Measurements from ENCODE around the gene GRIP2. TPM values are rescaled to one million over a fixed set of nuclear protein-coding genes. Genes with fewer than 3 reads are reported as not detected.

The GRIP2 gene
- total and polyA plus RNA-seq, 2 of the 4 experiments (the other 2 are of a cell fraction): 0.05 TPM; not detected in 1

DNA sequence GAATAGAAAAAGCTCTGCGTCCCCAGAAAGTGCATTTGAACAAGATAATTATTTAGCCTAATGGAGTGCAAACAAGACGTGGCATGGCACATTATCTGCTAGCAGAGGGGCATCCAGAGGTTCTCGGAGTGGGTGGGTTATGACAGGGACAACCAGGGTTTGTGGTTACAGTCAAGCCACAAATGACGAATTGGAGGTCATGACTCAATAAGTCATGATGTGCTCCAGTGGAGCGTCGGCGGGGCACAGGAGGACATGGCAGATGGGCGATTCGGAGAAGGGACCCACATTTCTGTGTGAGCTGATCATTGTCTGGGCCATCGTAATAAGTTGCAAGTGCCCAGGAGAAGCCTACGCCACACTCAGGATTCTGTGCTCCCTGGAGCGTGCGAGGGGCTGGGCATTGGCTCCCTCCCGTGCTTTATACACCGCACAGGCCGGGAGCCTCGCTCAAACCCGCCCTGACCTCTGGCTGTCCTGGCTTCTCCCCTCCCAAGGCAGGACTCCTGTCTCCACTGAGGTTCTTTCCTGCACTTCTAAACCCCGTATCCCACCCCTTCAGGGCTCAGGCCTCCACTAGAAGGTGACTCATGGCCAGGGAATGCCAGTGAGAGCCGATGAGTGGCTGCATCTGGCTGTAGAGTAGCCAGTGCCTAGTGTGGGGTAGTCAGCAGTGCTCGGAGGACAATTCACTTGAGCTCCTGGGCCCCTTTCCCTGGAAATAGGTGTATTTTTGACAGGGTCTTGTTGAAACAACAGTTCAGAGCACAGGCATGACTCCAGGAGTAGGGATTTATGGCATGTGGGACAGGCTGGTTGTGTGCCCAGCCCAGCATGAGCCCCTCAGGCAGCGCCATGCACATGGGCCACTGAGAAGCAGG lies 67.4 kb downstream of the GRIP2 start:
- peaks cover 0 to 15% of the 10 kb centered on the region in 2 experiments; a peak in 1 of 4 replicates for H3K79me1 ChIP-seq (ENCODE audit: low read depth in 1 of 2, low read length in 2 of 2)
- H3K23ac ChIP-seq (ENCODE audit: low read depth, low read length): peak overlapping the region; percentile 53; the same call in 1 of the 2 replicates
- H2AFZ ChIP-seq (replicated peaks; ENCODE audit: low read length, poor library complexity): peak overlapping the region; percentile 80
- peak overlapping the region; percentile 79 for H2AK5ac ChIP-seq (ENCODE audit: low read depth, low read length)
- peak overlapping the region; percentile 76 for H2BK20ac ChIP-seq (ENCODE audit: low read depth, low read length)
- intact Hi-C loops (cut with micrococcal nuclease): no loop called here
- no peak overlapping the region for H3K4me3 ChIP-seq (ENCODE audit: insufficient read depth, low read depth, low read length)
- CTCF ChIA-PET: interaction anchor here (1.3 kb wide), 1 partner anchor 269 kb away, joined by 4 read pairs; no protein-coding TSS in a partner anchor
- no peaks in the 10 kb centered on the region for H4K20me1 ChIP-seq (ENCODE audit: insufficient read depth, low read length)
- H3K14ac ChIP-seq (replicated peaks; ENCODE audit: low read depth, low read length): peak overlapping the region; percentile 69
- H2BK120ac ChIP-seq (ENCODE audit: low read depth, low read length): peak overlapping the region; percentile 87
- no peaks in the 10 kb centered on the region for H3K9me3 ChIP-seq (ENCODE audit: control insufficient read depth, insufficient read depth, low read length)
- peak overlapping the region; percentile 95 for H2BK5ac ChIP-seq (ENCODE audit: low read depth, low read length, poor library complexity, severe bottlenecking)
- peaks cover 25% of the 10 kb centered on the region for H3K9me1 ChIP-seq (ENCODE audit: insufficient read depth, low read length)
- DNase-seq: peak; percentile 92
- H4K8ac ChIP-seq (ENCODE audit: low read depth in 2 of 2, low read length in 2 of 2): peak overlapping the region; percentile 13 to 71; a peak in 3 of 4 replicates
- H3K56ac ChIP-seq (ENCODE audit: extremely low read depth, insufficient read depth, low read length): peak overlapping the region; percentile 30; the same call in 1 of the 2 replicates
- H3K4me1 ChIP-seq (ENCODE audit: control insufficient read depth, insufficient read depth, low read length): peaks cover 15% of the 10 kb centered on the region
- peak overlapping the region; percentile 56 for H3K27ac ChIP-seq (ENCODE audit: insufficient read depth, low read length)
- peak overlapping the region; percentile 43 for H3K18ac ChIP-seq (ENCODE audit: low read depth, low read length)
- peak overlapping the region; percentile 81 for H4K91ac ChIP-seq (ENCODE audit: insufficient read depth, low read depth, low read length)
- H2BK15ac ChIP-seq (ENCODE audit: low read depth, low read length): peak overlapping the region; percentile 10; the same call in 1 of the 3 replicates
- in situ Hi-C loops (cut with MboI; ENCODE audit: low sequenced_read_pairs): no loop called here
- H3K4ac ChIP-seq (ENCODE audit: low read depth, low read length): peak overlapping the region; percentile 89
- H3K36me3 ChIP-seq (ENCODE audit: control insufficient read depth, insufficient read depth, low read length): peaks cover 60% of the 10 kb centered on the region
- H3K9ac ChIP-seq (ENCODE audit: low read depth, low read length): peak overlapping the region; percentile 24; the same call in 1 of the 2 replicates
- H4K5ac ChIP-seq (ENCODE audit: low read depth, low read length): peak overlapping the region; percentile 23; the same call in 1 of the 2 replicates
- H2AK9ac ChIP-seq (replicated peaks; ENCODE audit: low read depth, low read length, poor library complexity): peak overlapping the region; percentile 91
- peak; percentile 99 for ATAC-seq (ENCODE audit: low read depth)
- no TSS peak for BruUV-seq (replicated peaks)
- no peaks in the 10 kb centered on the region for H3K27me3 ChIP-seq (ENCODE audit: control insufficient read depth, insufficient read depth, low read length)
- peak overlapping the region; percentile 12; the same call in 1 of the 2 replicates for H3K4me2 ChIP-seq (ENCODE audit: low read depth, low read length)
- dilution Hi-C loops (cut with HindIII; ENCODE audit: low sequenced_read_pairs, unreplicated experiment): no loop called here
- WGBS, 2 experiments (ENCODE audit: extremely low coverage in 2 of 2, insufficient read length in 1 of 2): 71% methylated on average over 14 of the region's 22 CpGs; no CpG with 5 or more reads in 1 of the 2 experiments
- POLR2A ChIA-PET (ENCODE audit: unreplicated experiment): interaction anchor here (0.5 kb wide), 1 partner anchor 479 kb away, joined by 4 read pairs; no protein-coding TSS in a partner anchor
- TF ChIP-seq MAFK (IDR thresholded peaks at IDR 0.05; ENCODE audit: low read depth, low read length) (0 out of 2 replicates have a peak, but pooled peaks have one; percentile 9), RCOR1 (IDR thresholded peaks at IDR 0.05; ENCODE audit: insufficient replicate concordance, low read length) (no peak), NFE2L2 (IDR thresholded peaks at IDR 0.05; ENCODE audit: low read depth, low read length) (no peak), FOS (IDR thresholded peaks at IDR 0.05; ENCODE audit: low read depth, low read length) (peak; percentile 78), SMC3 (IDR thresholded peaks at IDR 0.05; ENCODE audit: low read depth, low read length) (no peak), RFX5 (IDR thresholded peaks at IDR 0.05; ENCODE audit: low read depth, low read length) (no peak), RAD21 (IDR thresholded peaks at IDR 0.05; ENCODE audit: low read length) (peak; percentile 21), CEBPB (IDR thresholded peaks at IDR 0.05; ENCODE audit: low read depth, low read length) (no peak), MAZ (IDR thresholded peaks at IDR 0.05; ENCODE audit: borderline replicate concordance, low read depth, low read length) (peak; percentile 54; the same call in 1 of the 2 replicates), CHD1 (IDR thresholded peaks at IDR 0.05; ENCODE audit: low read depth, low read length) (no peak), MXI1 (IDR thresholded peaks at IDR 0.05; ENCODE audit: borderline replicate concordance, low read depth, low read length) (no peak), BHLHE40 (IDR thresholded peaks at IDR 0.05; ENCODE audit: low read depth, low read length) (no peak; the same call in 1 of the 2 replicates)
- TF ChIP-seq, protein P1, sequence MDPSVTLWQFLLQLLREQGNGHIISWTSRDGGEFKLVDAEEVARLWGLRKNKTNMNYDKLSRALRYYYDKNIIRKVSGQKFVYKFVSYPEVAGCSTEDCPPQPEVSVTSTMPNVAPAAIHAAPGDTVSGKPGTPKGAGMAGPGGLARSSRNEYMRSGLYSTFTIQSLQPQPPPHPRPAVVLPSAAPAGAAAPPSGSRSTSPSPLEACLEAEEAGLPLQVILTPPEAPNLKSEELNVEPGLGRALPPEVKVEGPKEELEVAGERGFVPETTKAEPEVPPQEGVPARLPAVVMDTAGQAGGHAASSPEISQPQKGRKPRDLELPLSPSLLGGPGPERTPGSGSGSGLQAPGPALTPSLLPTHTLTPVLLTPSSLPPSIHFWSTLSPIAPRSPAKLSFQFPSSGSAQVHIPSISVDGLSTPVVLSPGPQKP (IDR thresholded peaks at IDR 0.05; ENCODE audit: borderline replicate concordance, low read depth, low read length): no peak
- TF ChIP-seq, protein P2, sequence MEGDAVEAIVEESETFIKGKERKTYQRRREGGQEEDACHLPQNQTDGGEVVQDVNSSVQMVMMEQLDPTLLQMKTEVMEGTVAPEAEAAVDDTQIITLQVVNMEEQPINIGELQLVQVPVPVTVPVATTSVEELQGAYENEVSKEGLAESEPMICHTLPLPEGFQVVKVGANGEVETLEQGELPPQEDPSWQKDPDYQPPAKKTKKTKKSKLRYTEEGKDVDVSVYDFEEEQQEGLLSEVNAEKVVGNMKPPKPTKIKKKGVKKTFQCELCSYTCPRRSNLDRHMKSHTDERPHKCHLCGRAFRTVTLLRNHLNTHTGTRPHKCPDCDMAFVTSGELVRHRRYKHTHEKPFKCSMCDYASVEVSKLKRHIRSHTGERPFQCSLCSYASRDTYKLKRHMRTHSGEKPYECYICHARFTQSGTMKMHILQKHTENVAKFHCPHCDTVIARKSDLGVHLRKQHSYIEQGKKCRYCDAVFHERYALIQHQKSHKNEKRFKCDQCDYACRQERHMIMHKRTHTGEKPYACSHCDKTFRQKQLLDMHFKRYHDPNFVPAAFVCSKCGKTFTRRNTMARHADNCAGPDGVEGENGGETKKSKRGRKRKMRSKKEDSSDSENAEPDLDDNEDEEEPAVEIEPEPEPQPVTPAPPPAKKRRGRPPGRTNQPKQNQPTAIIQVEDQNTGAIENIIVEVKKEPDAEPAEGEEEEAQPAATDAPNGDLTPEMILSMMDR (conservative IDR thresholded peaks at IDR 0.05; ENCODE audit: low read depth, low read length): no peak

Measured in IMR-90 (cell line).